GM12875 (cell line): ENCODE measurements around the gene CD200.
A peak's percentile ranks its signal among the peaks of the same experiment; 100 is the strongest.

Experiments used
- H3K4me3 ChIP-seq: one replicate; pipeline ENCODE4 v1.5.1; 2011; ENCODE audit warnings: low read depth, low read length, control low read depth
- TF ChIP-seq, protein P1 (sequence below): IDR thresholded peaks from 2 replicates; pipeline ENCODE4 v1.5.1; 2011; ENCODE audit warnings: low read depth, mild to moderate bottlenecking, control low read depth, inconsistent platforms, low read length, moderate library complexity, borderline replicate concordance; ENCODE audit not compliant: insufficient read depth

Gene CD200

DNA sequence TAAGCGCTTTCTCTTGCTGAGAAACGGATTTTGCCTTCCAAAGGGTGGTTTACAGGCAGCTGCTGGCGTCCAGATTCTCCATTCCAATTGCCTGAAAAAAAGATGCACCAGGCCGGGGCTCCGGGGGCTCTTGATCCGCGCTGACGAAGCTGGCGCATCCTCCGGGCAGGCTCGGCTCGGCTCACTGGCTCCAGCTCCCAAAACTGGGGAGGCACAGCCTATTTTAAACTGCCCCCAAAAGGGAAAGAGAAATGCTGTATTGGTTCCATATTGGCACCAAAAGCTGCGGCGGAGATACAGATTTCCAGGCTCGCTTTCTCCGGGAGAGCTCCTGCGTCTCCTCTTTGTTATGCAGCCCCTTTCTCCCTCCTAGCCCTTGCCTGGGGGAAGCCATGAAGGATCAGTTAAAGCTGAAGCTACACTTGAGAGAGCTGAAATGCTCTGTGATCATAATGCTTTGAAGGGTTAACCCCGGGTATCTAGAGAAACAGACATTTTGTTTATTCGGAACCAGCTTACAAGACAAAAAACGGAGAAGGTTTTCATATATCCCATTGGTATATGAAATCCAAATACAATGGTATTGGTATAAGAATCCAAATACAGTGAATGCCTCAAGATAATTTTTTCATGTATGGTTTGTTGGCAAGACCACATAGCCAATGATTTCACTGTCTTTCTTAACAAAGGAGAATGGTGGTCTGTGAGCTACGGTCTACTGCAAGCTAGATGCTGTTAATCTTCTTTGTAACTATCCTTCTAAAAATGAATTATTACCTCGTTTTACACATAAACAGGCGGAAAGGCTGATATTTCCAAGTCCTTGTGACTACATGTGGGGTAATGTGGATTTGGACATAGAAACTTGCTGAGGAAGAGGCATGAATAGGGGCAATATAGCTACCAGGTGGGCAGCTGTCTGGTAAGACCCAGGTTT lies 693 bp downstream of the CD200 start:
- peak overlapping the region; percentile 95 for H3K4me3 ChIP-seq
- TF ChIP-seq, protein P1, sequence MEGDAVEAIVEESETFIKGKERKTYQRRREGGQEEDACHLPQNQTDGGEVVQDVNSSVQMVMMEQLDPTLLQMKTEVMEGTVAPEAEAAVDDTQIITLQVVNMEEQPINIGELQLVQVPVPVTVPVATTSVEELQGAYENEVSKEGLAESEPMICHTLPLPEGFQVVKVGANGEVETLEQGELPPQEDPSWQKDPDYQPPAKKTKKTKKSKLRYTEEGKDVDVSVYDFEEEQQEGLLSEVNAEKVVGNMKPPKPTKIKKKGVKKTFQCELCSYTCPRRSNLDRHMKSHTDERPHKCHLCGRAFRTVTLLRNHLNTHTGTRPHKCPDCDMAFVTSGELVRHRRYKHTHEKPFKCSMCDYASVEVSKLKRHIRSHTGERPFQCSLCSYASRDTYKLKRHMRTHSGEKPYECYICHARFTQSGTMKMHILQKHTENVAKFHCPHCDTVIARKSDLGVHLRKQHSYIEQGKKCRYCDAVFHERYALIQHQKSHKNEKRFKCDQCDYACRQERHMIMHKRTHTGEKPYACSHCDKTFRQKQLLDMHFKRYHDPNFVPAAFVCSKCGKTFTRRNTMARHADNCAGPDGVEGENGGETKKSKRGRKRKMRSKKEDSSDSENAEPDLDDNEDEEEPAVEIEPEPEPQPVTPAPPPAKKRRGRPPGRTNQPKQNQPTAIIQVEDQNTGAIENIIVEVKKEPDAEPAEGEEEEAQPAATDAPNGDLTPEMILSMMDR = no peak

DNA sequence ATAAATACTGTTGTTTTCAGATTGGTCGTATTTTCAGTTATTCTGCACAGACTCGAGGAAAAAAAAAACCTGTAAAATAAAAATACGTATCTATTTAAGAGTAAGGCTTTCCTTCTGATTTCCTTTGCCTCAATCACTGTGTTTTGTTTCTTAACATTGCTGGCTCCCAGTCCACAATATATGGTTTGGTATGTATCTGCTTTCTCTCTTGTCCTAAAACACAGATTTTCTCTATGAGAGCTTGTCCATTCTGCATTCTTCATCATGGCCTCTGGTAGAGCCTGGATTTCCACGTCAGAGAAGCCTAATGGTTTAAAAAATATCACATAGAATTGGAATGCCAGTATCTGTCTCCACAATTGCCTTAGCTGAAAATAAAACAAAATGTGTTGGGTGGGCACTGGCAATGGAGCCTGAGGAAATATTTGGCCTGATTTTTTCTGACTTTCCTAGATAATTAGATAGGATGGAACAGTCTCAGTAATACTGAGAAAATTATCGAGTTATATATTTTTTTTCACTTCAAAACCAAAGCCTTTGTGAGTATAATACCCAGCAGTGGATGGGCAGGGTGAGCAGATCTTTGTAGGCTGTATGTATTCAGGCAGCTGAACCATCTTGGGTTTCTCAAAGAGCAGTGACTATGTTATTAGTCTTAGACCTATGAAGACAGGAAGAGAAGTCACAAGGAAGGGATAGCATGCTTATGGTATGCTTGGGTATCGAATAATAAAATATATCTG lies 1.9 kb downstream of the CD200 start:
- TF ChIP-seq, protein P1 = no peak
- peak overlapping the region; percentile 95 for H3K4me3 ChIP-seq

DNA sequence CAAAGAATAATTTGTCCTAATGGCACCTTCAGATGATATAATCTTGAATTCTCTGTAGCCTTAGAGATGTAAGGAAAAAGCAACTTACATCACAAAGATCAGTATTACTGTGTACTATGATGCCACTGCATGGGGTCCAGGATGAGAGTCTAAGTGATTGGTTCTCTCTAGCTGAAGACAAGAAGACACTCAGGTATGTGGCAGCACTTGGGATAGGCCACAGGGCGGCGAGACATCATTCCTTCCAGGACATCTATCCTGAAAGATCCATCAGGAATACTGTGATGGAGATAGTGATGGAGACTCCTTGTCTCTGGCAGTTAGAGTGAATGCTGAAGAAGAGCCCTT lies 2.5 kb downstream of the CD200 start:
- H3K4me3 ChIP-seq = peak overlapping the region; percentile 27
- TF ChIP-seq, protein P1 = no peak

DNA sequence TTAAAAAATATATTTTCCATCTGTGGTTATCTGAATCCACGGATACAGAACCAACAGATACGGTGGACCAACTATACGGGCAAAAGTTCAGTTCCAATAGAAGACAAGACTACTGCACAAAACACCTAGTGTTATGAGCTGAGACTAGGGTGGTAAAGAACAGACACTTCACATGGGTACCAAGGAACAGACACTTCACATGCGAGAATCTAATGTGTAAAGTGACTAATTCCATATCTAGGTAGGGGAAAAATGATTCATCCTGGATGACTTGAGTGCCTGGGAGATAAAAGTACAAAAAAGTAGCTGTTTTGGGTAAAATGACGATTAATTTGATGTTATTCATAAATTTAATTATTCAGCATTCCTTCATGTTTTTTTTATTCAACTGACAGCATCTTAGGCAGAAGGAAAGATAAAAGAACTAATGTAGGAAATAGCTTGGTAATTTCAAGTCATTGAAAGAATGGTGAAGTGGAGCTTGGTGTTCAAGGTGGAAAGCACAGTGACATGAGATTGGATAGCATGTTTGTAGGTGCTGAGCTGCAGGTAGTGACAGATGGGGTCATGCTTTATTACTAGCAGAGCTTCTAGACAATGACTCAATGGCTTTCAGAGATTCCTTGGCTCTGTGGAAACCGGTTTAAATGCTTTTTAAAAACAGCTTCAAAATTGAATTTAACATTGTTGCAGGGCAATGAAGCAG lies 5.2 kb downstream of the CD200 start:
- no peak overlapping the region for H3K4me3 ChIP-seq
- TF ChIP-seq, protein P1 = no peak

DNA sequence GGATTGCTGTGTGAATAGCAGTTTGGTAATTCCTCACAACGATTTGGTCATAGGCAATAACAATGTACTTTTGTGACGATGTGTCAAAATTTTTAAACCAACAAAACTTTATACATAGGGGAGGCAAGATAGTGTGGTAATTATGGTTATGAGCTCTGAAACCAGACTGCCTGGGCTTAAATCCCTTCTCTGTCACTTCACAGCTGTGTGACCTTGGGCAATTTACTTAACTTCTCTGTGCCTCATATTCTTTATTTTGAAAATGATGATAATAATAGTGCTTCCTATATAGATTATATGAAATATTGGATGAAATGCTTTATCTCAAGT lies 5.7 kb downstream of the CD200 start:
- no peak overlapping the region for H3K4me3 ChIP-seq
- TF ChIP-seq, protein P1 = no peak

DNA sequence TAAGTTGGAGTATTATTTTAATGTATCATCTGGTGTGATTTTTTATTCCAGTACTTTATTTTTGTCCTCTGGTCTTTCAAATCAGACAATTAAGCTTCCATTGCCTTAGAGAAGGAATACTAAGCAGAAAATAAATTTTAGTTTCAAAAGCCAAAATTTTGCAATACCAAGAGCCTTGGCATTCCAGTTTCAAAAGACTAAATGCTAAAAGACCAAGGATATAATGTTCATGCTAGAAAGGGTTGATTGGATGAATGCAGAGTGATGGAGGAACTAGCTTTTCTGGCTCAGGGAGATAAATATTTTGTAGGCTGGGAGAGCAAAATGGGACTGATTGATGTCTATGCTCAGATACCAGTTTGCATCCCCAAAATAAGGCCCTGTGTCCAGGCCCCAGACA lies 6.2 kb downstream of the CD200 start:
- TF ChIP-seq, protein P1 = no peak

More for the DNA sequence above, 6.2 kb downstream of the CD200 start:
- no peak overlapping the region for H3K4me3 ChIP-seq
